ENCODE data around the gene OVOL1. TPM values are rescaled to one million over a fixed set of nuclear protein-coding genes. Genes with fewer than 3 reads are reported as not detected.
"Not testable (repeated sequence)": the region's sequence is repeated elsewhere in the genome, so short reads cannot be mapped to it uniquely, and the experiment has no call there.

Gene OVOL1
- total RNA-seq: not detected

DNA sequence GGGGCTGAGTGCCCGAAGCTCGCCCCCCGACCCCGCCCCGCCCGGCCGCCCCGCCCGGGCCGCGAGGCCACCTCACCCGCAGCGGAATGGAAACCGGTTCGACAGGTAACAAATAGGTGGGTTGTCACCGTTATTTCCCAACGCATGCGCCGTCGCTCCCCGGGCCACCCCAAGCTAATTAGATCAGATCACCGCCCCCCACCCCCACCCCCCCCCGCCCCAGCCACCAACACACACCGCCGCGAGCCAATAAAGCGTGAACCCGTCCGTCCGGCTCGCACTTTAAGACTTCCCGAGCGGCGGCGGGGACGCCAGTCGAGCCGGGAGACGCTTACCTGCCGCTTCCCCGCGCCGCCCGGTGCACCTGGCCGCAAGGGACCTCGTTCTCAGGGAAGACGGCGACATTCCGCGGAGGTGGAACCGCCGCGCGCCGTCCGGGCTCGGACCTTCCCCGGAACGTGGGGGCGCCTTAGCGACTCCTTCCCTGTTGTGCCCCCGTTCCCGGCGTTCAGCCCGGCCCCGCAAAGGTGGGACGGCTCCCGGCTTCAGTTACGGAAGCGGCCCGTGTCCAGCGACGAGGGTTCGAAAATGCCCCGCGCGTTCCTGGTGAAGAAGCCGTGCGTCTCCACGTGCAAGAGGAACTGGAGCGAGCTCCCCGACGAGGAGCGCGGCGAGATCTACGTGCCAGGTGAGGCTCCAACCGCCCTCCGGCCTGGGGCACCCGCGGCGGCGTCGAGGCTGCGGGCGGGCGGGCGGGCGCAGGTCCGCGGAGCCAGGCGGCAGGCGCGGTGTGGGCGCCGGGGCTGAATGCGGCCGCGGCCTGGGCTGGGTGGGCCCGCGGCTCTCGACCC lies at the start of gene OVOL1:
TSS of gene OVOL1 (plus strand) at position 278 of the 851 bp plus-strand sequence. CDS start at position 589, 311 bp downstream.
- Mint-ChIP-seq H3K4me3 (peak within 1 kb of the TSS; percentile 54), H3K36me3 (ENCODE audit: low read depth) (no peaks in the 10 kb centered on the region), H3K9me3 (no peaks in the 10 kb centered on the region), H3K27me3 (ENCODE audit: low read depth) (peaks cover 38% of the 10 kb centered on the region), H3K4me1 (ENCODE audit: low read depth) (peaks cover 16% of the 10 kb centered on the region), H3K27ac (no peak within 1 kb of the TSS)
- intact Hi-C loops (cut with micrococcal nuclease): no loop called here
- DNase-seq: no peak
- CTCF ChIA-PET: interaction anchor here (1.0 kb wide), 1 partner anchor 30 kb away, joined by 3 read pairs; no protein-coding TSS in a partner anchor

DNA sequence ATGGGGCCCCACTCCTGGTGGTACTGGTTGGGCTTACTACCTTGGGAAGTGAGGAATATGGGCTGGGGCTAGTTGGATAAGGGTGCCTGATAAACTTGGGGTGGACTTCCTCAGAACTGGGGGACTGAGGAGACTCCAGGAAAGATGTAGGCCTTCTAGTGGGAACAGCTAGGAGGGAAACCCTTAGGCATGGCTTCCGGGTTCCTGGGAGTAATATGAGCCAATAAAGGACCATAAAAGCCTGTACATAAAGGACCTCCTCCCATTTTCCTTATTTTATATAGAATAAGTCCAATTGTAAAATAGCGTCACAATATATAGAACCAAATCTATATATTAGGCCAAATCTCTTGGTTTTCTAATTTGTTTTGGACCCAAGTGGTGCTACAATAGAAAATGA lies 47.8 kb upstream of the OVOL1 start:
- H3K27ac Mint-ChIP-seq: no peak overlapping the region
- H3K4me3 Mint-ChIP-seq: no peak overlapping the region
- peaks cover 2% of the 10 kb centered on the region for H3K27me3 Mint-ChIP-seq (ENCODE audit: low read depth)
- CTCF ChIA-PET: interaction anchor here (0.6 to 1.3 kb wide), 2 partner anchors 41 to 107 kb away, joined by 3 read pairs; no protein-coding TSS in a partner anchor
- intact Hi-C loops (cut with micrococcal nuclease): no loop called here
- peaks cover 5% of the 10 kb centered on the region for H3K9me3 Mint-ChIP-seq
- no peaks in the 10 kb centered on the region for H3K4me1 Mint-ChIP-seq (ENCODE audit: low read depth)
- no peak for DNase-seq
- H3K36me3 Mint-ChIP-seq (ENCODE audit: low read depth): no peaks in the 10 kb centered on the region

DNA sequence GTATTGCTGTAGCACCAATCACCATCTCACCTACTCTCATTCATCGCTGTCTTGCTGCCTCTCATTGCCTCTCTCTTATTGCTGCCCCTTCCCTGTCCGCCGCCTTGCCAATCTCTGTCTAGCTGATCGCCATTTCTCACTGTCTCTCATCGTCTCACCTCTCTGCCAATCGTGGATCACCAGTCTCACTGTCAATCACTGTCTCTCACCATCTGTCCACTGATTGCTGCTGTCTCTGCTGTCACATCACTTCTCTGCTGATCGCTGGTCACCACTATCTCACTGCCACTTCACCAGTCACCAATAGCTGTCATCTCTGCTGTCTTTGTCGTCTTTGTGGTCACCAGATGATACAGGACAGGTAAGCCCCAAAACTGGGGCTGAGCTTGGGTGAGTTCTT lies 45.7 kb upstream of the OVOL1 start:
- H3K27ac Mint-ChIP-seq: no peak overlapping the region
- H3K9me3 Mint-ChIP-seq: peaks cover 5% of the 10 kb centered on the region
- no peaks in the 10 kb centered on the region for H3K4me1 Mint-ChIP-seq (ENCODE audit: low read depth)
- CTCF ChIA-PET: interaction anchor here (1.0 kb wide), 1 partner anchor 99 kb away, joined by 3 read pairs; no protein-coding TSS in a partner anchor
- no peaks in the 10 kb centered on the region for H3K36me3 Mint-ChIP-seq (ENCODE audit: low read depth)
- intact Hi-C loops (cut with micrococcal nuclease): no loop called here
- no peak overlapping the region for H3K4me3 Mint-ChIP-seq
- peaks cover 2% of the 10 kb centered on the region for H3K27me3 Mint-ChIP-seq (ENCODE audit: low read depth)
- no peak for DNase-seq

DNA sequence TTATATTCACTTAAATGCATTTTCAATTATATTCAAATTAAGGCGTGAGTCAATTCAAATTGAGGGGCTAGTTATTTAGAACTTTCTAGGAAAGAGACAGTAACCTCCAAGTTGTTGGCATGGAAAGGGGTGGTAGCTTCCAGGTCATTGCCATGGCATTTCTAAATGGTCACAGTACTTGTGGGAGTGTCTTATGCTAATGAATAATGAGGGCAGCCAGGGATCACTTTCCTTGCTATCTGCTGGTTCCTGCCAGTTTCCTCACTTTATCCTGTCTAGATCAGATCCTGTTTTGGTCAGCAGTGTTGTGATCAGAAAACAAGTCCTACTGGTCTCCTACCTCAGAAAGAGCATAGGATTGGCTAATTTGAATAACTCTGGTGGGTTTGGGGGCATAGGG lies 44.5 kb upstream of the OVOL1 start:
- Mint-ChIP-seq H3K9me3 (no peaks in the 10 kb centered on the region), H3K4me3 (no peak overlapping the region), H3K27me3 (ENCODE audit: low read depth) (peaks cover 2% of the 10 kb centered on the region), H3K36me3 (ENCODE audit: low read depth) (no peaks in the 10 kb centered on the region), H3K4me1 (ENCODE audit: low read depth) (no peaks in the 10 kb centered on the region), H3K27ac (no peak overlapping the region)
- DNase-seq: no peak
- intact Hi-C loops (cut with micrococcal nuclease): no loop called here
- CTCF ChIA-PET: interaction anchor here (1.0 kb wide), 1 partner anchor 98 kb away, joined by 3 read pairs; no protein-coding TSS in a partner anchor

DNA sequence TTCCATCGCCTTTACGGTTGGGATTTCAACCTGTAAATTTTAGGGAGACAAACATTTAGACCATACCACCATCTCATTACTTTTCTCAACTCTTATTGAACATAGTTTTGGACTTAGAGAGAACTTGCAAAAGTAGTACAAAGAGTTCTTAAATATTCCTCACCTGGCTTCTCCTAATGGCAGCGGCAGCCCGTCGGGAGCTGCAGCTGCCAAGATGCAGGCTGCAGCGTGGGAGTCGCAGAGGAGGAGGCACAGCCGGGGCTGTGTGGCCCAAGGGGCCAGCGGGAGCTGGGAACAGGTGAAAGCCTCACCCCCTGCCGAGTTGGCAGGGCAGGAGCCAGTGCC lies 43.2 kb upstream of the OVOL1 start:
- Mint-ChIP-seq H3K27me3 (ENCODE audit: low read depth) (peaks cover under 1% of the 10 kb centered on the region), H3K27ac (no peak overlapping the region), H3K4me3 (no peak overlapping the region), H3K4me1 (ENCODE audit: low read depth) (no peaks in the 10 kb centered on the region), H3K9me3 (no peaks in the 10 kb centered on the region), H3K36me3 (ENCODE audit: low read depth) (no peaks in the 10 kb centered on the region)
- intact Hi-C loops (cut with micrococcal nuclease): no loop called here
- no peak for DNase-seq
- CTCF ChIA-PET: no interaction called here

DNA sequence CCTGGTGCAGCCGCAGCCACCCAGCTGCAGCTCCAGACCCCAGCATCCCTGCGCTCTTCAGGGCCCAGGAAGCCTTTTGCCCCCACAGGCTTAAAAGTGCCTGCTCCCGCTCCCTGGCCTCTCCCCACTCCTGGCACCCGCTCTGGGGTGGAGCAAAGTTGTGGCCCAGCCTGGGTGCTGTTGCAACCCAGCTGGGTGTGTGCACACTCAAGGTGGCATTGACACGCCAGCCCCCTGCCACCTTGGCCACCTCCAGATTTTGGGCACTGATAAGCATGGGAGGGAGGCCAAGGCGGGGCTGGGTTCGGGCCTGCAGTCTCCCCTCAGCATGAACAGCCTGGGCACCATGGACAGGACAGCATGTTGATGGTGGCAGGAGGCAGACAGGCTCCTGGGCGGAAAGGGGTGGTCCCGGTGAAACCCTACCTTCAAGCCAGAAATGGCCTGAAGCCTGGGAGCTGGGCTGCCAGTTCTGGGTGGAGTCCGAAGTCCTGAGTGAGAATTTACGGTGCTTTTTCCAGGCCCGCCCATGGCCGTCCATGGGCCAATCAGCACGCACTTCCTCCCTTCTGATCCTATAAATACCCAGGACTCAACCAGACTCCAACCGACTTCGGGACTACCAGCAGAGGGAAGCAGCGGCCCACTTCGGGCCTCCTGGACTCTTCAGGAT lies 42.7 kb upstream of the OVOL1 start:
- no peak overlapping the region for H3K4me3 Mint-ChIP-seq
- intact Hi-C loops (cut with micrococcal nuclease): no loop called here
- no peak overlapping the region for H3K27ac Mint-ChIP-seq
- no peaks in the 10 kb centered on the region for H3K36me3 Mint-ChIP-seq (ENCODE audit: low read depth)
- peaks cover 4% of the 10 kb centered on the region for H3K27me3 Mint-ChIP-seq (ENCODE audit: low read depth)
- CTCF ChIA-PET: interaction anchor here (0.6 to 1.6 kb wide), 6 partner anchors 29 to 83 kb away, joined by 3 to 5 read pairs (median 4); no protein-coding TSS in a partner anchor
- H3K9me3 Mint-ChIP-seq: no peaks in the 10 kb centered on the region
- peak; percentile 10 for DNase-seq
- H3K4me1 Mint-ChIP-seq (ENCODE audit: low read depth): no peaks in the 10 kb centered on the region

DNA sequence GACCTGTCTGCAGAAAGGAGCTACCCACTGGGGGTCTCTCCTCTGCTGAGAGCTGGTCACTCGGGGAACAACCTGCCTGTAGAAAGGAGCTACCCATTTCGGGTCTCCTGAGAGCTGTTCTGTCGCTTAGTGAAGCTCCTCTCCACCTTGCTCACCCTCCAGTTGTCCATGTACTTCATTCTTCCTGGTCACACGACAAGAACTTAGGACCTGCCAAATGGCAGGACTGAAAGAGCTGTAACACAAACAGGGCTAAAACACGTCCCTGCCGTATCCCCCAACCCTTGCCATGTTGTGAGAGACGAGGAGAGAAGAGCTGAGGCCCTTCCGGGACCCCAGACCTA lies 42.2 kb upstream of the OVOL1 start:
- H3K27me3 Mint-ChIP-seq (ENCODE audit: low read depth): peaks cover 4% of the 10 kb centered on the region
- H3K9me3 Mint-ChIP-seq: no peaks in the 10 kb centered on the region
- no peak for DNase-seq
- intact Hi-C loops (cut with micrococcal nuclease): no loop called here
- H3K27ac Mint-ChIP-seq: no peak overlapping the region
- no peaks in the 10 kb centered on the region for H3K36me3 Mint-ChIP-seq (ENCODE audit: low read depth)
- CTCF ChIA-PET: interaction anchor here (0.6 to 1.6 kb wide), 6 partner anchors 28 to 82 kb away, joined by 3 to 5 read pairs (median 4); no protein-coding TSS in a partner anchor
- H3K4me3 Mint-ChIP-seq: no peak overlapping the region
- H3K4me1 Mint-ChIP-seq (ENCODE audit: low read depth): no peaks in the 10 kb centered on the region

DNA sequence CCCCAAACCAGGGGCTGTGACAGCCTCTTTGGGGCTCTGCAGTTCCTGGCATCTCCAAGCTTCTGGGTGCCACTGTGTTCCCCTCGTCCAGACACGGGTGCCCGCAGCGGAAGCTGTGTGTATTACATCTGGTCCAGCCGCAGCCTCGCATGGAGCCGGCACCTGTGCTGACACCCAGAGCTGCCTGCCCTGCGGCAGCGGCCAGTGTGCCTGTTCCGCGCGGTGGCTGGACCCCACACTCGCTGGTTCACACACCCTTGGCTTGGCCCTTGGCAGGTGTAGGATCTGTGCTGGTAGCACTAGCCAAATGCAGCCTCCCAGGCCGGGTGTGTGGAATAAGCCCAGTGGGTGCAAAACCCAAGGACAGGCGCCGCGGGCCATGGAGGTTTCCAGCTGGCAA lies 41.8 kb upstream of the OVOL1 start:
- no peak overlapping the region for H3K4me3 Mint-ChIP-seq
- intact Hi-C loops (cut with micrococcal nuclease): no loop called here
- H3K27me3 Mint-ChIP-seq (ENCODE audit: low read depth): peaks cover 4% of the 10 kb centered on the region
- no peaks in the 10 kb centered on the region for H3K36me3 Mint-ChIP-seq (ENCODE audit: low read depth)
- H3K27ac Mint-ChIP-seq: no peak overlapping the region
- no peak for DNase-seq
- CTCF ChIA-PET: interaction anchor here (0.9 to 1.6 kb wide), 5 partner anchors 28 to 82 kb away, joined by 4 to 5 read pairs (median 5); no protein-coding TSS in a partner anchor
- H3K9me3 Mint-ChIP-seq: no peaks in the 10 kb centered on the region
- no peaks in the 10 kb centered on the region for H3K4me1 Mint-ChIP-seq (ENCODE audit: low read depth)

DNA sequence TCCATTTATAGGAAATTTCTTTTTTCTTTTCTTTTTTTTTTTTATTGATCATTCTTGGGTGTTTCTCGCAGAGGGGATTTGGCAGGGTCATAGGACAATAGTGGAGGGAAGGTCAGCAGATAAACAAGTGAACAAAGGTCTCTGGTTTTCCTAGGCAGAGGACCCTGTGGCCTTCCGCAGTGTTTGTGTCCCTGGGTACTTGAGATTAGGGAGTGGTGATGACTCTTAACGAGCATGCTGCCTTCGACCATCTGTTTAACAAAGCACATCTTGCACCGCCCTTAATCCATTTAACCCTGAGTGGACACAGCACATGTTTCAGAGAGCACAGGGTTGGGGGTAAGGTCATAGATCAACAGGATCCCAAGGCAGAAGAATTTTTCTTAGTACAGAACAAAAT lies 24.7 kb upstream of the OVOL1 start:
- H3K36me3 Mint-ChIP-seq (ENCODE audit: low read depth); intact Hi-C loops (cut with micrococcal nuclease); H3K9me3 Mint-ChIP-seq; H3K4me3 Mint-ChIP-seq; H3K4me1 Mint-ChIP-seq (ENCODE audit: low read depth); H3K27me3 Mint-ChIP-seq (ENCODE audit: low read depth); DNase-seq; H3K27ac Mint-ChIP-seq: not testable (repeated sequence)
- CTCF ChIA-PET: interaction anchor here (3.7 kb wide), 1 partner anchor 18 kb away, joined by 15 read pairs; the partner anchor contains the start of gene AP5B1

DNA sequence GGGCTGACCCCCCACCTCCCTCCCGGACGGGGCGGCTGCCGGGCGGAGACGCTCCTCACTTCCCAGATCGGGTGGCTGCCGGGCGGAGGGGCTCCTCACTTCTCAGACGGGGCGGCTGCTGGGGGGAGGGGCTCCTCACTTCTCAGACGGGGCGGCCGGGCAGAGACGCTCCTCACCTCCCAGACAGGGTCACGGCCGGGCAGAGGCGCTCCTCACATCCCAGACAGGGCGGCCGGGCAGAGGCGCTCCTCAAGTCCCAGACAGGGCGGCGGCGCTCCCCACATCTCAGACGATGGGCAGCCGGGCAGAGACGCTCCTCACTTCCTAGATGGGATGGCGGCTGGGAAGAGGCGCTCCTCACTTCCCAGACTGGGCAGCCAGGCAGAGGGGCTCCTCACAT lies 24.0 kb upstream of the OVOL1 start:
- H3K27me3 Mint-ChIP-seq (ENCODE audit: low read depth); intact Hi-C loops (cut with micrococcal nuclease); H3K4me3 Mint-ChIP-seq: not testable (repeated sequence)

DNA sequence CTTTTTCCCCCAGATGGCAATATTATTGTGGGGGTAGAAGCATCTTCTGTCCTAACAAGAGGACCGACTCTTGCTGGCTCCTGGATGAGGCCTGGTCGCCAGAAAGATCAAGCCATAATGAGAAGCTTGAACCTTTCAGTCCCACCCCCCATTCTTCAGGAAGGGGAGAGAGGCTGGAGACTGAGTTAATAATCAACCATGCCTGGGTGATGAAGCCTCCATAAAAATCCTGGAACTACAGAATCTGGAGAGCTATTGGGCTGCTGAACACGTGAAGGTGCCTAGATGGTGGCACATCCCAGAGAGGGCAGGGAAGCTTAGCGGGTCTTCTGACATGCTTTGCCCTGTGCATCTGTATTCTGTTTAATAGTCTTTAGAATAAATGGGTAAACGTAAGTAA lies 22.4 kb upstream of the OVOL1 start:
- intact Hi-C loops (cut with micrococcal nuclease): no loop called here

More for the DNA sequence above, 24.0 kb upstream of the OVOL1 start:
- H3K27ac Mint-ChIP-seq; H3K4me1 Mint-ChIP-seq (ENCODE audit: low read depth); H3K36me3 Mint-ChIP-seq (ENCODE audit: low read depth); CTCF ChIA-PET; H3K9me3 Mint-ChIP-seq; DNase-seq: not testable (repeated sequence)

DNA sequence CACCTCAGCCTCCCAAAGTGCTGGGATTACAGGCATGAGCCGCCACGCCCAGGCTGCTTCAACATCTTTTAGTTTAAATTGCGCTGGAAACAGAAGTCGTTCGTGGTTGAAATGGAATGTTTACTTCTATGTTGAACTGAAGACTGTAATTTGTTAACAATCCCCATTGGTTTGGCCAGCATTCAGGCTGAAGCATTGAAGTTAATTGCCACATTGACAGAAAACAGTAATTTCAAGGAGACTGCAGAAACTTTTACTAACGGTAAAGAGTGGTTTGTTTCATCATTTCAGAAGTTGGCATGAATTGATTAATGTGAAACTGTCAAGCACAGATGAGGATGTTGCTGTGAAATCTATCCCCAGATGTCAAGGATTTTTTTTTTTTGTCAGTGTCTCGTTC lies 20.3 kb upstream of the OVOL1 start:
- Mint-ChIP-seq H3K4me1 (ENCODE audit: low read depth) (peaks cover 4% of the 10 kb centered on the region), H3K36me3 (ENCODE audit: low read depth) (no peaks in the 10 kb centered on the region), H3K27me3 (ENCODE audit: low read depth) (no peaks in the 10 kb centered on the region), H3K9me3 (no peaks in the 10 kb centered on the region), H3K4me3 (no peak overlapping the region), H3K27ac (no peak overlapping the region)
- intact Hi-C loops (cut with micrococcal nuclease): no loop called here
- CTCF ChIA-PET: interaction anchor here (1.0 to 1.4 kb wide), 2 partner anchors 13 to 55 kb away, joined by 3 read pairs; partner anchors contain the start of gene KAT5
- no peak for DNase-seq

More for the DNA sequence above, 22.4 kb upstream of the OVOL1 start:
- CTCF ChIA-PET: interaction anchor here (0.6 to 2.0 kb wide), 3 partner anchors 16 to 53 kb away, joined by 4 to 5 read pairs (median 5); no protein-coding TSS in a partner anchor
- Mint-ChIP-seq H3K4me3 (no peak overlapping the region), H3K9me3 (no peaks in the 10 kb centered on the region), H3K27me3 (ENCODE audit: low read depth) (no peaks in the 10 kb centered on the region), H3K4me1 (ENCODE audit: low read depth) (no peaks in the 10 kb centered on the region), H3K36me3 (ENCODE audit: low read depth) (no peaks in the 10 kb centered on the region), H3K27ac (no peak overlapping the region)
- no peak for DNase-seq

Measured in activated naive CD4-positive, alpha-beta T cell treated with anti-CD3 and anti-CD28 coated beads for 36 hours (primary cell).